Chondrocyte (in vitro differentiated cells): ENCODE data around the gene FBXL2. TPM values are rescaled to one million over a fixed set of nuclear protein-coding genes. Genes with fewer than 3 reads are reported as not detected.

Source experiments
- DNase-seq: peaks from one replicate; pipeline ENCODE4 v3.0.0; 2021; ENCODE audit warnings: mixed read lengths, low spot score
- H3K27ac Mint-ChIP-seq: one replicate; pipeline ENCODE4 v1.8.0; 2021; ENCODE audit warnings: mild to moderate bottlenecking, moderate library complexity, mixed read lengths; ENCODE audit not compliant: unreplicated experiment
- H3K27me3 Mint-ChIP-seq: 2 replicates; pipeline ENCODE4 v1.8.0; 2021; ENCODE audit warnings: low read depth, mixed read lengths
- H3K36me3 Mint-ChIP-seq: 2 replicates; pipeline ENCODE4 v1.8.0; 2021; ENCODE audit warnings: low read depth, mixed read lengths
- H3K4me1 Mint-ChIP-seq: 2 replicates; pipeline ENCODE4 v1.8.0; 2021; ENCODE audit warnings: low read depth, mild to moderate bottlenecking, mixed read lengths
- H3K4me3 Mint-ChIP-seq: one replicate; pipeline ENCODE4 v1.8.0; 2021; ENCODE audit warnings: mild to moderate bottlenecking, moderate library complexity, mixed read lengths; ENCODE audit not compliant: unreplicated experiment
- H3K9me3 Mint-ChIP-seq: 2 replicates; pipeline ENCODE4 v1.8.0; 2021; ENCODE audit warnings: low read depth, mixed read lengths
- total RNA-seq: library from RNA; stranded (reverse); gene quantifications from 3 replicates; pipeline ENCODE4 v1.2.1, GENCODE V29; 2021
- TF ChIP-seq, protein P1 (sequence below): fragments of 200-600 bp; sonication (generic); IDR thresholded peaks from 2 replicates; pipeline ENCODE4 v1.5.0; 2021; ENCODE audit warnings: antibody characterized with exemption, mild to moderate bottlenecking, moderate library complexity

FBXL2 gene
- total RNA-seq, 1 donor from 2014 or later = 22.2 TPM

DNA sequence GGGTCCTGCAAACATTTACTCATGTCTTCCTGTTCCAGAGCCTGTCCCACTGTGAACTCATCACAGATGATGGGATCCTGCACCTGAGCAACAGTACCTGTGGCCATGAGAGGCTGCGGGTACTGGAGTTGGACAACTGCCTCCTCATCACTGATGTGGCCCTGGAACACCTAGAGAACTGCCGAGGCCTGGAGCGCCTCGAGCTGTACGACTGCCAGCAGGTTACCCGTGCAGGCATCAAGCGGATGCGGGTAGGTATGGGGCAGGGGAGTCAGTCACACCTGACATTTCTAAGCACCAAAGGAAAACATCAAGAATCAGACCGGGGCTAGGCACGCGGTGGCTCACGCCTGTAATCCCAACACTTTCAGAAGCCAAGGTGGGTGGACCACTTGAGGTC, 106.7 kb downstream of the FBXL2 start:
- Mint-ChIP-seq H3K27ac (no peak overlapping the region), H3K9me3 (no peaks in the 10 kb centered on the region), H3K27me3 (no peaks in the 10 kb centered on the region), H3K4me1 (peaks cover 7% of the 10 kb centered on the region), H3K36me3 (peaks cover 28% of the 10 kb centered on the region), H3K4me3 (no peak overlapping the region)
- TF ChIP-seq, protein P1, sequence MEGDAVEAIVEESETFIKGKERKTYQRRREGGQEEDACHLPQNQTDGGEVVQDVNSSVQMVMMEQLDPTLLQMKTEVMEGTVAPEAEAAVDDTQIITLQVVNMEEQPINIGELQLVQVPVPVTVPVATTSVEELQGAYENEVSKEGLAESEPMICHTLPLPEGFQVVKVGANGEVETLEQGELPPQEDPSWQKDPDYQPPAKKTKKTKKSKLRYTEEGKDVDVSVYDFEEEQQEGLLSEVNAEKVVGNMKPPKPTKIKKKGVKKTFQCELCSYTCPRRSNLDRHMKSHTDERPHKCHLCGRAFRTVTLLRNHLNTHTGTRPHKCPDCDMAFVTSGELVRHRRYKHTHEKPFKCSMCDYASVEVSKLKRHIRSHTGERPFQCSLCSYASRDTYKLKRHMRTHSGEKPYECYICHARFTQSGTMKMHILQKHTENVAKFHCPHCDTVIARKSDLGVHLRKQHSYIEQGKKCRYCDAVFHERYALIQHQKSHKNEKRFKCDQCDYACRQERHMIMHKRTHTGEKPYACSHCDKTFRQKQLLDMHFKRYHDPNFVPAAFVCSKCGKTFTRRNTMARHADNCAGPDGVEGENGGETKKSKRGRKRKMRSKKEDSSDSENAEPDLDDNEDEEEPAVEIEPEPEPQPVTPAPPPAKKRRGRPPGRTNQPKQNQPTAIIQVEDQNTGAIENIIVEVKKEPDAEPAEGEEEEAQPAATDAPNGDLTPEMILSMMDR = no peak
- DNase-seq = no peak

DNA sequence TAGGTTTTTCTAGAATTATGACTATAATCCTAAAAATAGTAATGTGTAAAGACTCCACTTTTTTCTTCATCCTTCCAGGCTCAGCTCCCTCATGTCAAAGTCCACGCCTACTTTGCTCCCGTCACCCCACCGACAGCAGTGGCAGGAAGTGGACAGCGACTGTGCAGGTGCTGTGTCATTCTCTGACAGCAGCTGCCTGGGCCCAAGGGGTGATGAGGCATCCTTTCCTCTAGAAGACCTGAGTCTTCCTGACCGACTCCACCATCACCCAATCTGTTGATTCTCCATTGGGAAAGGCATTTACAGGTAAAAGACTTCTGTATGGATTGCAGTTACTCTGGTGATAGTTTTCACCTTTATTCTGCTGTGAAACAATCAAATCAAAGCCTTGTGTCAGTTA, 108.2 kb downstream of the FBXL2 start:
- no peak overlapping the region for H3K4me3 Mint-ChIP-seq
- peaks cover 35% of the 10 kb centered on the region for H3K36me3 Mint-ChIP-seq
- no peak overlapping the region for H3K27ac Mint-ChIP-seq

DNA sequence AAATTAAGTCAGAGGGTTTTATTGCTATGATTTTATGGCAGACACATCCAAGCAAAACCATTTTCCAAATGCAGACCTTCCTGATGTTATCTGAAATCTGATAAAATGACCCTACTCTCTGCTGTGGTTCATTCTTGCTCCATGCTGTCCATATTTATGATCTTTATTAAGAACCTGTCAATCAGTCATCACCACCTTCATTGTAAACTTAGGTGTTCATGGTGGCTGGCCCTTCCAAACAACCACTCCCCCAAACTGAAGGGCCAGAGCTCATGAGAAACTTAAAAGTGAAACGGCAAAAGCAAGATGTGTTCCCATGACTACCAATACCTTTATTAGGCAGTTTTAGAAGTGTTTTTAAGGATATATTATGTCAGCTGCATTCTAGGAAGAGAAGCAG, 109.4 kb downstream of the FBXL2 start:
- no peak for DNase-seq
- Mint-ChIP-seq H3K4me1 (peaks cover 29% of the 10 kb centered on the region), H3K27me3 (no peaks in the 10 kb centered on the region), H3K4me3 (no peak overlapping the region), H3K9me3 (no peaks in the 10 kb centered on the region), H3K36me3 (peaks cover 44% of the 10 kb centered on the region), H3K27ac (no peak overlapping the region)
- TF ChIP-seq, protein P1 = no peak

More for the DNA sequence above, 108.2 kb downstream of the FBXL2 start:
- TF ChIP-seq, protein P1 = no peak
- Mint-ChIP-seq H3K27me3 (no peaks in the 10 kb centered on the region), H3K4me1 (peaks cover 17% of the 10 kb centered on the region), H3K9me3 (no peaks in the 10 kb centered on the region)
- no peak for DNase-seq

DNA sequence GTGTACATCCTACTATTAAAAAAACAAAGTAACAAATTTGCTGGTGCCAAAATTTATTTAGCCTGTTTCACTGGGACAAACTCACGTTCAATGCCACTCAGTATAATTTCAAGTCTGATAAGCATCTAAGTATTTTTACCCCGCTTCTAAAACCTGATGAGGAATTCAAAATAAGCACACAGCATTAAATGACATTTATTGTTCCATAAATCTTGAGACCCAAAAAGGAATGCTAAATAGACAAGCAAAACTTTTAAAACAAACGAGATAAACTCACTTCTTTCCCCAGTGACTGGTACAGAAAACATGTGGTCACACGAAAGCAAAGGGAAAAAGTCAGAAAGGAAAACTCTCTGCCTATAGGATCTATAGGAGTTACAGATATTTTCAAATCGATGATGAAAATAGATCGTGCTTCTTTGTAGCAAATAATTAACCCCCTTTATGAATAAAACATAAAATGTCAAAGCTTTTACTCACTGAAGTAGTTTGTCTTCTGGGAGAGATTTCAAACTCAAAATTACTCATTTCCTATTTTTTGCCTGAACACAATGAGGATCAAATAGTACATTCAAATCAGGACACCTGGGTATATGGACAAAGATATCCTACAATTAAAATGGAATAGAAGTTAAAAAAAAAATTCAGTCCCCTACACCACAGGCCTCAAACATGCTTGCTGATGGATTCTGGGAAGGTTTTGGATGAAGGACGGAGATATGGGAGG, 111.3 kb downstream of the FBXL2 start:
- H3K4me1 Mint-ChIP-seq = peaks cover 48% of the 10 kb centered on the region
- no peak for DNase-seq
- peak overlapping the region; percentile 75 for H3K27ac Mint-ChIP-seq
- peaks cover 46% of the 10 kb centered on the region for H3K36me3 Mint-ChIP-seq
- H3K4me3 Mint-ChIP-seq = no peak overlapping the region
- TF ChIP-seq, protein P1 = no peak
- H3K9me3 Mint-ChIP-seq = no peaks in the 10 kb centered on the region
- no peaks in the 10 kb centered on the region for H3K27me3 Mint-ChIP-seq

DNA sequence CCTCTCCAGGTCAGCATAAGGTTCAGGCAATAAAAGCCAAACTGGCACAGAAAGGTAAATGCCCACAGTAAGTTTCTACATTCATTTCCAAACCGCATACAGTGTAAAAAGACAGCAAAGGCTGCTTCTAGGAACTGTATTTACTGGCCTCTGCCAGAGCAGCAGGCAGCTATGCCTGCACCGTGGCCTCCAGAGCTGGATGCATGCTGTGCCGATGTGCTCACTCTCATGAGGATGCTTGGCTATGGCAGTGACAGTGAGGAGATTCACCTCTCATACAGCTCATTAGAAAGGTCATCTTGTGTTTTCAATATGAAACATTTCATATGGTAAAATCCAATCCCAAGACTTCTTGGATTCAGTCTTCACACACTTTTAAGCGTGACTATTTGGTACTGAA, 112.7 kb downstream of the FBXL2 start:
- peaks cover 58% of the 10 kb centered on the region for H3K4me1 Mint-ChIP-seq
- no peaks in the 10 kb centered on the region for H3K27me3 Mint-ChIP-seq
- no peaks in the 10 kb centered on the region for H3K9me3 Mint-ChIP-seq
- H3K36me3 Mint-ChIP-seq = peaks cover 41% of the 10 kb centered on the region
- H3K4me3 Mint-ChIP-seq = no peak overlapping the region
- H3K27ac Mint-ChIP-seq = peak overlapping the region; percentile 93
- TF ChIP-seq, protein P1 = no peak
- DNase-seq = no peak
